GM21390 (cell line): ENCODE data around the gene SHISA7.
A peak's percentile ranks its signal among the peaks of the same experiment; 100 is the strongest.

Source experiments
- ATAC-seq: cut with Tn5 transposase; IDR thresholded peaks from one replicate; pipeline ENCODE4 v1.9.1; 2021; ENCODE audit not compliant: unreplicated experiment

Gene SHISA7

GRCh38 chr19:55443045-55443823, at the start of gene SHISA7:
SHISA7 (minus strand) TSS chr19:55443300; CDS start chr19:55442863, 437 bp downstream.
- no peak for ATAC-seq

- ATAC-seq: no peak
These were observed 49.4 kb upstream of the SHISA7 start for GRCh38 chr19:55492362-55492944.

- ATAC-seq: no peak
These were observed 48.7 kb upstream of the SHISA7 start for GRCh38 chr19:55491546-55492360.

GRCh38 chr19:55490478-55491432, 47.7 kb upstream of the SHISA7 start:
- no peak for ATAC-seq

GRCh38 chr19:55489711-55490477, 46.8 kb upstream of the SHISA7 start:
- ATAC-seq: no peak

- no peak for ATAC-seq
These were observed 46.0 kb upstream of the SHISA7 start for GRCh38 chr19:55488986-55489710.

GRCh38 chr19:55487924-55488687, 45.0 kb upstream of the SHISA7 start, which contains the start of gene SSC5D:
SSC5D (plus strand) TSS chr19:55488436; CDS start chr19:55488590, 154 bp downstream.
- no peak for ATAC-seq

GRCh38 chr19:55486971-55487923, 44.1 kb upstream of the SHISA7 start:
- ATAC-seq: no peak

- ATAC-seq: no peak
These were observed 43.2 kb upstream of the SHISA7 start for GRCh38 chr19:55486043-55486970.

- no peak for ATAC-seq
These were observed 42.4 kb upstream of the SHISA7 start for GRCh38 chr19:55485439-55486011.

- peak; percentile 64 for ATAC-seq
These were observed 41.7 kb upstream of the SHISA7 start, which contains the start of gene NAT14 for GRCh38 chr19:55484593-55485438. NAT14 (plus strand) TSS chr19:55485188; CDS start chr19:55485709, 521 bp downstream.

GRCh38 chr19:55483706-55484592, 40.8 kb upstream of the SHISA7 start:
- ATAC-seq: no peak

- no peak for ATAC-seq
These were observed 40.0 kb upstream of the SHISA7 start for GRCh38 chr19:55482967-55483705.
